HG03378 (cell line): ENCODE measurements around the gene ZDHHC14.
"Not testable (repeated sequence)": the region's sequence is repeated elsewhere in the genome, so short reads cannot be mapped to it uniquely, and the experiment has no call there.

ENCODE experiments used
- ATAC-seq: cut with Tn5 transposase; IDR thresholded peaks from one replicate; pipeline ENCODE4 v1.9.1; 2021; ENCODE audit warnings: mild to moderate bottlenecking, moderate library complexity; ENCODE audit not compliant: unreplicated experiment

Gene ZDHHC14

DNA sequence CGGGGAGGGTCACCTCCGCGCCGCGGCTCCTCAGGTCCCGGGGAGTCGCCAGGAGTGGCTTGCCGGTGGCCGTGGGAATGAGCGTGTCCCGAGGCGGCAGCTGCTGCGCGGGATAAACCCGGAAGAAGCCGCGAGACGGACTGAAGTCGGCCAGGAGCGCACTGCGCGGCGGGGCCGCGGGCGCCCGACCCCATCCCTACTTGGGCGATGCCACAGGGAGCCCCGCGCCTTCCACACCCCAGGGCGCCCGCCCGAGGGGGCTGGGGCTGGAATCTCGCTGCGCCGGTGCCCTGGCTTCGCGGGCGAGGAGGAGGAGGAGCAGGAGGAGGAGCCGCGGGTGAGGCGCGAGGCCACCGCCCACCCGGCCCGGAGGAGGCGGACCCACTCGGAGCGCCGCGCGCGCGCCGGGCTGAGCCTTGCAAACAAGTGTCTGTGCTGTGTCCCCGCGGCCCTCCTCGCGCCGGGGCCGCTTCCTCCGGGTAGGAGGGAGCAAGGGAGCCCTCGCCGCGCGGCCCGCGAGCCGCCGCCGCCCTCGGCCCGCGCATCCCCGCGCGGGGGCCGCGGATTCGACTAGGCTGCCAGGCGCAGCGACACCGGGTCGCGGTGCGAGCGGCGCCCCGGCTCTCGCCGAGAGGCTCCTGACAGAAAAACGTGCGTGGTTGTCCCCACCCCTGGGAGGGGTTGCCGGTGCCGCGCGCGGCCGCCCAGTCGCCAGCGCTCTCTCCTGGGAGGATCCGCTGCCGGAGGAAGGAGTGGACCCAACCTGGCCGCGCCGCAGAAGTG lies at the start of gene ZDHHC14:
ZDHHC14 (plus strand) TSS at position 412 of the 783 bp plus-strand sequence.
- peak; percentile 65 for ATAC-seq

DNA sequence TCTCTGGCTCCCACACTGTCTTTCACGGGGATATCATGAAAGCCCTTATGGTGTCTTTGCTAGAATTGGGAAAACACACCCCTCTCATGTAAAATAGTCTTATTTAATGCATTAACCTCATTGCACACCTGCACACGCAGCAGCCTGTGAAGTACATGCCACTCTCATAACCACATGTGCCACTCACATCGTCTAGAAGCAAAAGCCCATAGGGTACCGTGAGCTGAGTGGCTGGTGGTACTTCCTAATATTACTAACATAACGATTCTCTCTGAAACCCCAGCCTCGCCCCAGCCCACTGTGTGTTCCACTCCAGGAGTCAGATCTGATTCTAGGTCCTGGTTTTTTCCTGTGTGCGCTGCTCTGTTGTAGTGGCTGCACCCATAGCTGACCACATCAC lies 48.2 kb upstream of the ZDHHC14 start:
- ATAC-seq, result no peak

DNA sequence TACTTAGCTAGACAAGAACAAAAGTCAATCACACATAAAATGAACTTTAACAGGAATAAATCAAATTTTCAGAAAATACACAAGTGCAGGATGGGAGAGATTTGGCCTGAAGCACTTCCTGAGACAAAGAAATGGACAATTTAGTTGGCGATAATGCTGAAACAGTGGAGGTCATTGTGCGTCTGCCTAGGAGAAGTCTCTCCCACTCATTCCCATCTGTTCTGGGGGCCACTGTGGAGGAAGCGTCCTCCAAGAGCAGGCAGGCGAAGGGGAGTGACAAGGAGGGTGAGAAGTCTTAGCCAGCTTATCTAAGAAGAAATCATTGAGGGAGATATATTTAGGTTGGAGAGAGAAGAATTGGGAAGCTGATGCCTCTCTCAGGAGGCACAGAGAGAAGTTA lies 47.5 kb upstream of the ZDHHC14 start:
- ATAC-seq, result no peak

DNA sequence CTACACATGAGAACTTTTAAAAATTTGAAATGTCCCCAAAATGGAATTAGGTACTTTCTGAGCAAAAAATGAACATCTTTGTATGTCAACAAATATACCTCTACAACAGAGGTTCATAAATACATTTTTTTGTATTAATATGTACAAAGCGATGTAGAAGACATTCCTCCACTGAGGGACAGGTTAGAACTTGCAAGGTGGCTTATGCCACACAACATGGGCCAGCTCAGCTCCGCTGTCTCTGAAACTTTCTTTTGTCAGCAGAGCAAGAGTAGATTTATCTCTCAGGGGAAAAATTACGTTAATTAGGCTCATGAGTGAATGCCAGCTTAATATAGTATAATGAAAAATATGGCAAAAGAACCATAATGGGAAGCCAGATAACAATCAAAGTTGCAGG lies 47.0 kb upstream of the ZDHHC14 start:
- ATAC-seq, result no peak

DNA sequence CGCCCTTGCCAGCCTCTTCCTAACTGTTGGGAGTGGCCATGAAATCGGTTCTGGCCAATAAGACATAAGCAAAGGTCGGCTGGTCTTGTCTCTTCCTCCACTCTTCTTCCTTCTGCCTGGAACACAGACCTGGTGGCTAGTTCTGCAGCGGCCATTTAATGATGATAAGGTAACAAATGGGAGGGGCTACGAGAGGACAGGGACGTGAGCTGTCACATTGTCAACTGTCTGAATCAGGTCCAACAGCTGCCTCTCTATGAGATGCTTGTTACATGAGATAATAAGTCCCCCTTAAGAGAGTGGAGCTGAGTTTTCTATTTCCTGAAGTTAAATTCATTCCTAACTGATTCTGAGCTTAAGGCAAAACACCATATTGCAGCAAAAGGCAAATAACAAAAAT lies 45.2 kb upstream of the ZDHHC14 start:
- no peak for ATAC-seq

DNA sequence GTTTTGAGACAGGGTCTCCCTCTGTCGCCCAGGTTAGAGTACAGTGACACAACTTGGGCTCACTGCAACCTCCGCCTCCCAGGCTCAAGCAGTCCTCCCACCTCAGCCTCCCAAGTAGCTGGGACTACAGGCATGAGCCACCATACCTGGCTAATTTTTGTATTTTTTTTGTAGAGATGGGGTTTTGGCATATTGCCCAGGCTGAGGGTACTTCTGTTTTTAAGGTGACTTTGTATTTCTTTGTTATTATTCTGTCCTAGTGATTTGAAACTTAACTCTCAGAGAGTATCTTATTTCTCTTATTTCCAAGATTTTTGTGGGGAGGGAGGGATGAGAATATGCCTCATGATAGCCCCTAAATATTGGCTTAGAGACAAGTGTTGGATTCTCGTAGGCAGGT lies 43.7 kb upstream of the ZDHHC14 start:
- ATAC-seq, result not testable (repeated sequence)

DNA sequence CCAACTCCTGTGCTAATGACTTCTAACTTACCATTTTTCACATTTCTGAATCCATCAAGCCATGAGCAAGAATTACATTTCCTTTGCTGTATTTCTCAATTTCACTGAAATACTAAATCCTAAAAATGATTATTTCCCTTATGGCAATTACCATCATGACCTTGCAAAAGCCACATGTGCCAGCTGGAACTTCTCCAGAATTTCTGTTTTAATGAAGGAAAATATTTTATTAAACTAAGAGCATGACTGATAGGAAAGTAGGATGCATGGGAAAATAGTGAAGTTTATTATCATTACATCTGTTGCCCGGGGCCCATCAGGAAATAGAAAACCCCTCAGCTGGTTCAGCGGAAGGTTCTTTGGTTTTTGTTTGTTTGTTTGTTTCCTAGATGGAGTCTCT lies 43.2 kb upstream of the ZDHHC14 start:
- ATAC-seq, result no peak

DNA sequence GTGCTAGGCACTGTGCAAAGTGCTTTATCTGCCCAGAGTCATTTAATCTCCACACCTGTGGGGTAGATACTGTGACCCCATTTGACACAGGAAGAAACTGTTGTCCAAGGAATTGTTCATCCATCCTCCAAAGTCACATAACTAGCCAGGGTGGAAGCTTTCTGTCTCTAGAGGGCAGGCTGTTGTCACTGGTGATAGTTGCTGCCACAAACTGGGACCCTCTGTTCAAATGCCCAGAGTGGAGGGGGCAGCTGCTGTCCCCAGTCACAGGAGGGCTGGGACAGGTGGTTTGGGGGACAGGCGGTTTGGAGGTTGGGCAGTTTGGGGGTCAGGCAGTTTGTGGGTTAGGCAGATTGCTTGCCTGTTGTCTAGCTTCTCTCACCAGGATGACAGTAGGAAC lies 41.6 kb upstream of the ZDHHC14 start:
- no peak for ATAC-seq

DNA sequence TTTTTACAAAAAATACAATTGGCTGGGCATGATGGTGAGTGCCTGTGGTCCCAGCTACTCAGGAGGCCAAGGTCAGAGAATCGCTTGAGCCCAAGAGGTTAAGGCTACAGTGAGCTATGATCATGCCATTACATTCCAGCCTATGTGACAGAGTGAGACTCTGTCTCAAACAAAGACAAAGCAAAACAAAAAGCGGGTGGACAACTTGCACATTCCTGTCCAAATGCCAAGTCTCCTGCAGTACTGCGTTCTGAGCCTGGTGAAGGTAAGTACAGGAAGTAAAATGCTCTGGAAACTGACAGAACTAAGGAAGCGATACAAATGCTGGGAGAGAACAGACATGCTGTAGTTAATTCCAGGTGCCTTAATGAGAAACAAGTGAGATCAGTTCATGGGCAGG lies 37.3 kb upstream of the ZDHHC14 start:
- ATAC-seq, result no peak

DNA sequence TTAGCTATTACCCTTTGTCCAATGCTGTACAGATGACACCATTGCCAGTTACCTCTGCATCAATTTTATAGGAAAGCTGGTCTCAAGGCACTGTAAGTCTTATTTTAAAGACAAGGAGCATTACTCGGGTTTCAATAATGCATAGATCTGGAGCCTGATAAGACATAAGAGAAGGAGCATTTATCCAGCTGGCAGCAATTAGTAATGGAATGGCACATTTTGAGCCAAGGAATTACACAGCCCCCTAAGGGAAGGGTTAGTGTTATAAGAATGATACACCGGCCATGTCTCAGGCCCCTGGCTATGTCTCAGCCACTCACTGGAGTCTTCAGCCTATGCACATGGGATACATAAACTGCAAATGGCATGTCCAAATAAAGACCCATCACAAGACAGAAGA lies 34.6 kb upstream of the ZDHHC14 start:
- ATAC-seq, result no peak

DNA sequence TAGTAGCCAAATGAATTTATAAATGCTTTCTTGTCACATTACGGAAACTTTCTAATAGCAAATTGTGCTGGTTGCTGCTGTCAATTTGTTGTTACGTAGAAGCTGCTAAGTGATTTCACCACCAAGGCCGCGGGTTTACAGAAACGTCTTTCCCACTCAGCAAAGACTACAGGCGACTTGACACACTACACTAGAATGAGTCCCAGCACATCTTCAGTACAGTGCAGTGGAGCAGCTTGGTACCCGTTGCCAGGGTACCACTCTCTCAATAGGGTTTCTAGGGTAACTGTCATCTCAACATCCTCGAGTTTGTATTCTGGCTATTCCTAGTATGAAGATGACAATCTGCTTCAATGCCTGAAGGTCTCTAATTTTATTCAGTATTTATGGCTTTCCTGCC lies 22.7 kb upstream of the ZDHHC14 start:
- no peak for ATAC-seq

DNA sequence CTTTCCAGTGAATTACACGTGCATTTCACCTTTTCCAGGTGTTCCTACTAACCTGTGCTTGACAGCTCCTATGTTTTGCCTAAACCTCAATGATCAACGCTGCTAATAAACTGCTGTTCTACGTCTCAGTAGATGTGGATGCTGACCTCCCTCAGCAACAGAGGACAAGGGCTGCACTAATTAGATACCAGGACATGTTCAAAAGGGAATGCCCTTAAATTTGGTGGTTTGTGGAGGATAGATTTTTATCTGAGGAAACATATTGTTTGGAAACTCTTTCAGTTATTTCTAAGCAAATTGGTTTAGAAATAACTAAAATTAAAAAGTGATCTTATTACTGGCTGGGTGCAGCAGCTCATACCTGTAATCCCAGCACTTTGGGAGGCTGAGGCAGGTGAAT lies 19.1 kb upstream of the ZDHHC14 start:
- no peak for ATAC-seq

DNA sequence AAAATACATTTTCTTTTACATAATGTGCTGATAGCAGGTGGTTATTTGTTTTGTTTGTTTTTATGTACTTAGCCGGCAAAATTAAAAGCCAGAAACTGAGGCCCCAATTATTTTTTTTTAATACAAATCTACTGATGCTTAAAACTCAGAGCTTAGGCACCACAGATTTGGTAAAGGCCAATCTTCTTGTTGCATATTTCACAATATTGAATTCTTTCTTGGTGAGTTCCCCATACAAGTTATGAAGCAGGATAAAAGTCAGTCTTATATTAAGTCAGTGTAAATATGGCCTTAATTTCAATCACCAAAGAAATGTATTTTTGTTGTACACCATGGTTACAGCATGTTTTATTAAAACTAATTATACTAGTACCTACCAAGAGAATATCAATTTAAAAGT lies 16.3 kb upstream of the ZDHHC14 start:
- ATAC-seq, result no peak

DNA sequence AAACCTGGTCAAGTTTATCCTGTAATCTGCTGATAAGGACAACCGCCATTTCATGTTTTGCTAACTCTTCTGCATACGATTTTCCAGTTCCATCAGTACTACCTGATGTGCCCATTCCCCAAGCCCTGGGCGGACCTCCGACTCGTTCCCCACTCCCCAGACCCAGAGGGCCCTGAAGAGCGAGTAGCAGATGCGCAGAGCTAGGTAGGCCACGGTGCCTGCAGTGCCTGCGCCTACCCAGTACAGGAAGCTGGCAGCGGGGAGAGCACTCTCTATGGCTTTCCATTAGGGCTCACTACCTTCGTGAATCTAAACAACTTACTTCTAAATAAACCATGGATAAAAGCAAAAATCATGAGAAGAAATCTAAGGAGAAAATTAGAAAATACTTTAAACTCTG lies 14.3 kb upstream of the ZDHHC14 start:
- ATAC-seq, result no peak

DNA sequence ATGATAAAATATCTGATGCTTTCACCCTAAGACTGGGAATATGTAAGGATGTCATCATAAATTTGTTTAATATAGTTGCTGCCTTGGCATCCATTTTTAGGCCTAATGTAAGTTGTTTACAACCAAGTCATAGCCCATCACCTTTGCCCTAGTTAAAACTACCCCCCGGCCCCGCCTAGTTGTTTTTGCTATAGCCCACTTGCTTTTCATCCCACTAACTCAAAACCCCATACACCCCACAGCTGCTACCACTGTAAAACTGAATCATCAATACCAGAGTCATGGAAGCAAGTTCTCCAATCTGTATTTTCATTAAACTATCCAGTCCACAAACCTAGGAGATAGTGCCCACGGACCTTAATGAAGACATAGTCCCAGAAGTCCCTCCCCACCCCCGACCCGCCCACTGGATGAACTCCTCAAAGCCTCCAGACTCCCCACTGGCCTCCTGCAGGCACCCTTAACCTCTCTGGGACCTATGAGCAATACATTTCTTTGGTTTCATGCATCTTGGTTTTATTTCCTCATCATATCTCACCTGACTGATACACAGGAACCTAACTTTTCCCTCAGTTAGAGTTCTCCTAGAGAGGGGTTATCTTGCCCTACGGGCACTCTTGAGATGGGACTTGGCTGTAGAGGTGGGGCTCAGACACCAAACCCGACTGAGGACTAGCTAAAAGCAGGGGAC lies 12.5 kb upstream of the ZDHHC14 start:
- ATAC-seq, result no peak

DNA sequence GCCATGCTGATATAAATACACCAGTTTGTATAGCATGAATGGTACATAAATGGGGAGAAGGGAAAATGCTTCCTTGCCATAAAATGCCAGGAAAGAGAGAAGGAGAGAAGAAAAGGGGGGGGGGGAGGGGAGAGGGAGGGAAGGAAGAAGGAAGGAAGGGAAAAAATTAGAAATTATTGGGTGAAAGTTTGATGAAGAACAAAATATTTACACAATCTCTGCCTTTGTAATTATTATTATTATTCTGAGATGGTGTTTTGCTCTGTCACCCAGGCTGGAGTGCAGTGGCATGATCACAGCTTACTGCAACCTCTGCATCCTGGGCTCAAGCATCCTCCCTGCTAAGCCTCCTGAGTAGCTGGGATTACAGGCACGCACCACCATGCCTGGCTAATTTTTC lies 10.2 kb upstream of the ZDHHC14 start:
- no peak for ATAC-seq

DNA sequence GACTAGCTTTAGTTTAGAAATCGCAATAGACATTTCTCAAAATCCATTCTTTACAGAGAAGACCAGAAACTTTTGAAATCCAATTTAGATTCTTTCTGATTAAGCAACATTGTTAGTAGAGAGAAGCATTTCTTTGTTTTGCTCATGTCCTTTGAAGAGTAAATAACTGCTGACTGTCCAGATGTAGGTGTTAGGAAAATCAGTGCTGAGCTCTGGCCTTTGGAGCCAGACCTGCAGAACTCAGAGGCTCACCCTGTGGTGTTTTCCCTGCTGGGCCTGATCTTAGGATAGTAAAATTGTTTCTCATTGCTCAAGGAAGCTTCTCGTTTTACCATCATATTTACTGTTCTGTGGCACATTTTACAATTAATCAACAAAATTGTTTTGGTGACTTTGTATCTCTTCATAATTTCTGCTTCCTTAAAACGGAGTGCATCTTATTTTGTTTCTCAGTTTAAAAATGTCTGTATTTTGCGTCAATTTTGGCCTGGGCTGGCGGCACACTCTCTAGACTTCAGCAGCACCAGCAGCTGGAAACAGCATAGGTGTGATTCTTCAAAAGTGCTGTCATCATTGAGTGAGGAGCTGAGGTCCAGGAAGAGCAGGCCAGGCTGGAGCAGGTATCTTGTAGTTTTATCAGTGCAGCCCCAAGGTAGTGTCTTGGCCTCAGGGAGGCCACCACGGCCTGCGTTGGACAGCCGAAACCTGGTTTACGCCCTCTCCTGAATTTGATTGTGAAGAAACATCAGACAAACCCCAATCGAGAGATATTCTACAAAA lies 8.3 kb upstream of the ZDHHC14 start:
- no peak for ATAC-seq

DNA sequence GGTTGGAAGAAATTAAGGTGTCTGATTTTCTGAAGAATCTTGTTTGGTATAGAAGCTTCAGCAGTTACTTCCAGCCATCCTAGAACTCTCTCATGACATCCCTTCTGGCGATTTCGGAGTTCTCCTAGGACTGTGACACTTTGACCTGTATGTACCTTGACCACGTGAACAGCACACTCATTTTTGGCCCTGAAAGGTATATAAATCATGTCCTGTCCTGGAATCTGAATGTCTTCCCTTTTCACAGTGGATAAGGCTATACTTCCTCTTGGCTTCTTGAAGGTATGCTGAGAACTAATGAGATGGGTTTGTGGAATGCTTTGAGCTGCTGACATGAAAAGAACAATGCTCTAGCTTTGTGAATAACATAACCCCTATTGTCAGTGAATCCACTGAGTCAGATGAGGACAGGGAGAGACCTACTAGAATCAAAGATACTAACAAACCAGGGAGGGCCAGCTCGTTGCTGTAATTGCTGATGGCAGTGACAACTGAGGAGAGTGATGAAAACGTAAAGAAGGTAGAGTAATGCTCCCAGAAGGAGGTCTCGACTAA lies 6.0 kb upstream of the ZDHHC14 start:
- no peak for ATAC-seq

DNA sequence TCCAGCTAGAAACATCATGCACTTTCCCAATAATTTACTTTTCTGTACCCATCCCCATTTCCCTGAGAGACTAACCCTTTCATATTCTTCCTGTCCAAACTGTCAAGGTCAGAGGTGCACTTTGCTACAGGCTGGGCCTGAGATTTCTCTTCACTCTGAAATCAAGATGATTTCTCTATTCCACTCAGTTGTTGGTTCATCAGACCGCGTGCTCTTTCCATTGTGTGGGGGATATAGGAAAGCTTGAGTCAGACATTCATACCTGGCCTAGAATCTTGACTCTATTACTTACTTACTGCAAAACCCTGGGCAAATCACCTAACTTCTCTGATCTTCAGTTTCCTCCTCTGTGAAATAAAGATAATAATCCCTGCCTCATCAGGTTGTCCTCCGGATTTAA lies 4.7 kb upstream of the ZDHHC14 start:
- no peak for ATAC-seq

DNA sequence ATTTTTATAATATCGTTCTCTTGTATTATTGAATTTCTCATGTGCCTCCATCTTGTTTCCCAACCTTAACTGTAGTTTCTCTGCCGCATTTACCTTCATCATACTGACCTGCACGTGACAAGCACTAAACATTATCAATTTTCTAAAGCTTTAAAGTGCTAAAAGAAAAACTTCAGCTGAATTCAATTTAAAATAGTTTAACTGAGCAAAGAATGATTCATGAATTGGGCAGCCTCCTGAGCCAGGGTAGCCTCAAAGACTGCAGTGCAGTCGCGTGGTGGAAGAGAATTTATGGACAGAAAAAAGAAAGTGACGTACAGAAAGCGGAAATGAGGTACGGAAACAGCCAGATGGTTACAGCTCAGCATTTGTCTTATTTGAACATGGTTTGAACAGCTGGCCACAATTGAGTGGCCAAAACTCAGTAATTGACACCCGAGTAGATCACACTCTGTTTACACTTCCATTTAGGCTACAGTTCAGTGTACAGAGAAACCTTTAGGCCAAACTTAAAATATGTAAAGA lies 4.2 kb upstream of the ZDHHC14 start:
- ATAC-seq, result no peak
